Endothelial cell of umbilical vein (primary cell): Measurements from ENCODE around the gene PLLP. TPM values are rescaled to one million over a fixed set of nuclear protein-coding genes. Genes with fewer than 3 reads are reported as not detected.

Experiments used
- BruUV-seq: library from RNA; stranded (reverse); fragments of 400-500 nt; replicated peaks from 2 replicates; lab custom pipeline; 2021; lab: Mats Ljungman, UMichigan
- CTCF ChIA-PET: fragments of 300-600, 350-600 bp; sonication (Branson Sonifier 250); formaldehyde crosslinking; loops from one replicate; lab custom pipeline; 2021; ENCODE audit warnings: antibody characterized with exemption, inconsistent platforms; lab: Charles Lee
- POLR2A ChIA-PET: fragments of 300-600, 350-600 bp; sonication (Branson Sonifier 250); formaldehyde crosslinking; loops from one replicate; lab custom pipeline; 2021; ENCODE audit warnings: antibody characterized with exemption, inconsistent platforms; lab: Charles Lee
- DNase-seq: peaks from one replicate; pipeline ENCODE4 v3.0.0-alpha.2; 2011; ENCODE audit warnings: low read depth, low spot score
- FAIRE-seq: peaks from 2 replicates; lab custom pipeline; 2011; peaks lifted over from hg19 to GRCh38; lab: Jason Lieb, UNC
- H2AFZ ChIP-seq: 2 replicates; pipeline ENCODE4 v1.6.0; 2012; ENCODE audit warnings: low read depth, low read length, control low read depth, inconsistent platforms
- H3K27ac ChIP-seq: 2 replicates; pipeline ENCODE4 v1.5.1; 2011; ENCODE audit warnings: low read depth, mild to moderate bottlenecking, control low read depth, low read length, moderate library complexity; ENCODE audit not compliant: insufficient read depth
- H3K27me3 ChIP-seq, 2 experiments: 2 replicates each; pipeline versions ENCODE4 v1.6.0 to v1.6.1; 2011; ENCODE audit warnings: low read length in 2 of 2, mixed read lengths in 1 of 2; ENCODE audit not compliant: control insufficient read depth in 2 of 2, insufficient read depth in 2 of 2
- H3K36me3 ChIP-seq, 2 experiments: 2 replicates in 1 of 2; 3 replicates in 1 of 2; pipeline ENCODE4 v1.5.1; 2011; ENCODE audit warnings: low read length in 2 of 2, mild to moderate bottlenecking in 1 of 2, moderate library complexity in 1 of 2; ENCODE audit not compliant: control insufficient read depth in 2 of 2, insufficient read depth in 2 of 2; ENCODE audit errors: extremely low read depth in 1 of 2
- H3K4me1 ChIP-seq: 3 replicates; pipeline ENCODE4 v1.5.1; 2011; ENCODE audit warnings: mild to moderate bottlenecking, low read length; ENCODE audit not compliant: control insufficient read depth, insufficient read depth; ENCODE audit errors: extremely low read depth
- H3K4me2 ChIP-seq: 2 replicates; pipeline ENCODE4 v1.6.1; 2011; ENCODE audit warnings: low read length, control low read depth, mixed read lengths; ENCODE audit not compliant: insufficient read depth
- H3K4me3 ChIP-seq, 3 experiments: fragments of 200-600 bp in 1 of 3; sonication (generic), shearing (Covaris generic) in 1 of 3; replicated peaks in 1 of 3; 2 replicates each; pipeline ENCODE4 v1.5.1; 2011 to 2016; ENCODE audit warnings: control low read depth in 3 of 3, low read length in 3 of 3, mild to moderate bottlenecking in 2 of 3, inconsistent platforms in 1 of 3, low read depth in 1 of 3, moderate library complexity in 1 of 3; ENCODE audit not compliant: insufficient read depth in 1 of 3
- H3K79me2 ChIP-seq: 2 replicates; pipeline ENCODE4 v1.6.0; 2012; ENCODE audit warnings: low read length, inconsistent platforms; ENCODE audit not compliant: control insufficient read depth, insufficient read depth
- H3K9ac ChIP-seq: replicated peaks from 2 replicates; pipeline ENCODE3; 2011; ENCODE audit warnings: low read length, control low read depth; ENCODE audit not compliant: insufficient read depth; ENCODE audit errors: extremely low read depth
- H3K9me1 ChIP-seq: replicated peaks from 3 replicates; pipeline ENCODE4 v1.6.0; 2011; ENCODE audit warnings: mild to moderate bottlenecking, low read length; ENCODE audit not compliant: control insufficient read depth, insufficient read depth; ENCODE audit errors: extremely low read depth
- H3K9me3 ChIP-seq: replicated peaks from 2 replicates; pipeline ENCODE4 v1.5.1; 2012; ENCODE audit warnings: low read length, inconsistent platforms; ENCODE audit not compliant: control insufficient read depth, insufficient read depth
- H4K20me1 ChIP-seq: replicated peaks from 2 replicates; pipeline ENCODE3; 2011; ENCODE audit warnings: mild to moderate bottlenecking, low read length; ENCODE audit not compliant: control insufficient read depth, insufficient read depth; ENCODE audit errors: extremely low read depth
- CTCF ChIP-seq, 2 donors: IDR thresholded peaks; 1 replicate in 1 of 2; 2 replicates in 1 of 2; pipeline ENCODE4 v1.5.1; 2011; ENCODE audit warnings: low read length in 2 of 2, mild to moderate bottlenecking in 2 of 2, moderate library complexity in 2 of 2, control low read depth in 1 of 2, inconsistent platforms in 1 of 2, low read depth in 1 of 2; ENCODE audit not compliant: insufficient read depth in 1 of 2; ENCODE audit errors: extremely low read depth in 1 of 2
- FOS ChIP-seq: IDR thresholded peaks from 2 replicates; pipeline ENCODE4 v1.6.1; 2011; ENCODE audit warnings: mild to moderate bottlenecking, low read length, moderate library complexity, borderline replicate concordance; ENCODE audit not compliant: insufficient read depth
- MYC ChIP-seq: IDR thresholded peaks from one replicate; pipeline ENCODE4 v1.6.1; 2011; ENCODE audit warnings: mild to moderate bottlenecking, low read depth, low read length
- POLR2AphosphoS5 ChIP-seq: IDR thresholded peaks from 2 replicates; pipeline ENCODE4 v1.6.1; 2012; ENCODE audit warnings: low read depth, mild to moderate bottlenecking, control low read depth, low read length, moderate library complexity; ENCODE audit not compliant: insufficient read depth
- dilution Hi-C: fragments of 300-500 bp; cut with MboI; formaldehyde crosslinking; loops from one replicate; pipeline ENCODE4 v1.15.0; 2019; ENCODE audit warnings: low sequenced_read_pairs; ENCODE audit not compliant: extremely low pct_ligation_motif_present
- intact Hi-C: fragments of 100-400 bp; cut with micrococcal nuclease; formaldehyde crosslinking; loops from one replicate; pipeline ENCODE4 v1.10.0; 2022
- polyA plus RNA-seq, 4 experiments: library from polyadenylated mRNA; depleted of rRNA in 3 of 4; stranded (reverse) in 3 of 4; unstranded in 1 of 4; fragments of >200 nt; gene quantifications; 2 replicates each; pipeline versions ENCODE4 v1.2.1 to v1.2.3, GENCODE V29; 2011 to 2012; ENCODE audit warnings: missing spikeins in 1 of 4
- total RNA-seq: library from RNA; stranded (reverse); gene quantifications from 2 replicates; pipeline ENCODE4 v1.2.3, GENCODE V29; 2021

Gene PLLP
- total and polyA plus RNA-seq, 2 donors (not counting 3 experiments of a cell fraction or from before 2014, with no cell fraction given), result 4.4 to 14.4 TPM

DNA sequence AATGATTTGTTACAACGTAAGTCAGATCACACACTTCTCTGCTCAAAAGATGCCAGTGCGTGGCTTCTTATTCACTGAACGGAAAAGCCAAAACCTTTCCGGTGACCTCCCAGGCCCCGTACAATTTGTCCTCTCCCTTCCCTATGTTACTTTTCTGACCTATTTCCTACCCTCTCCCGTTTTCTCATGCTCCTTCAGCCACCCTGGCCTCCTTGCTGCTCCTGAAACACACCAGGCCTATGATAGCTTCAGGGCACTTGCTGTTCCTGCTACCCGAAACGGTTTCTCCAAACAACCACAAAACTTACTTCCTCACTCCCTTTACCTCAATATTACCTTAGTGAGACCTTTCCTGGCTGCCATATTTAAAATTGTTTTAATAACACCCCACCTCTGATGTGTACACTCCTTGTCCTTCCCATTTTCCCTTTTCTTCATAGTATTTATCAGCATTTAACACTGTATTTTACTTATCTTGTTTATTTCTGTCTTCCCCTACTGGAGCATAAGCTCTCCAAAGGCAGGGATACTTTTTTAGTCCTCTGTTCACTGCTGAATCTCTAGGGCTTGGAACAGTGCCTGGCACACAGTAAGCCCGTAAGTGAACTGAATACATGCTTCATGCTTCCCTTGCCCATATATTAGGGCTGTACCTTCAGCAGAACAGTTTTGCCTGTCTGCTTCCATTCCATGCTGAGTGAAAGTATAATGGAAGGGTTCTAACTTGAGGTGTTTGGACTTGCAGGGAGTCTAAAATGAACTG, 50.3 kb downstream of the PLLP start:
- no TSS peak for BruUV-seq
- no peak for TF ChIP-seq CTCF (IDR thresholded peaks at IDR 0.05; ENCODE audit: extremely low read depth in 1 of 2, insufficient read depth in 1 of 2, low read depth in 1 of 2, low read length in 2 of 2)
- no peak for TF ChIP-seq MYC
- TF ChIP-seq FOS, result no peak
- TF ChIP-seq POLR2AphosphoS5, result no peak
- H3K9ac ChIP-seq, result no peak overlapping the region
- H3K9me1 ChIP-seq, result no peaks in the 10 kb centered on the region
- no peak overlapping the region for H3K4me3 ChIP-seq
- DNase-seq, result no peak
- no peaks in the 10 kb centered on the region for H3K27me3 ChIP-seq
- H3K27ac ChIP-seq, result no peak overlapping the region
- CTCF ChIA-PET, result no interaction called here
- H3K4me1 ChIP-seq, result no peaks in the 10 kb centered on the region
- no peaks in the 10 kb centered on the region for H3K9me3 ChIP-seq
- POLR2A ChIA-PET, result no interaction called here
- no peak overlapping the region for H2AFZ ChIP-seq
- H3K4me2 ChIP-seq, result no peak overlapping the region
- dilution Hi-C loops (no loop called here), intact Hi-C loops (no loop called here)
- H3K79me2 ChIP-seq, result no peaks in the 10 kb centered on the region
- no peak for FAIRE-seq
- peaks cover 24 to 34% of the 10 kb centered on the region in 2 experiments for H3K36me3 ChIP-seq
- no peaks in the 10 kb centered on the region for H4K20me1 ChIP-seq
